H1 (cell line): ENCODE measurements around the gene CCDC178. TPM values are rescaled to one million over a fixed set of nuclear protein-coding genes. Genes with fewer than 3 reads are reported as not detected.

Experiments used
- CHD2 ChIP-seq: IDR thresholded peaks from 2 replicates; pipeline ENCODE4 v1.6.1; 2012; ENCODE audit warnings: low read length, improper control_type of control experiment
- polyA plus RNA-seq, 7 experiments: library from polyadenylated mRNA; depleted of rRNA in 3 of 7; stranded (reverse) in 5 of 7; unstranded in 2 of 7; fragments of >200 nt in 5 of 7; fragments of 200-250 nt in 2 of 7; gene quantifications; 1 replicate in 5 of 7; 2 replicates in 1 of 7; 4 replicates in 1 of 7; pipeline versions ENCODE4 v1.2.1 to v1.2.3, GENCODE V29; 2011 to 2013; ENCODE audit warnings: missing spikeins in 2 of 7, mixed read lengths in 2 of 7
- total RNA-seq: library from RNA; stranded (reverse); fragmentation: NEBNext Ultra II Directional; extraction: Animal tissue kit (Norgen Biotek cat#: 25700); gene quantifications from 2 replicates; pipeline ENCODE4 v1.2.1, GENCODE V29; 2021
- TF ChIP-seq, protein P1 (sequence below): fragments of 300-600 bp; sonication (generic); IDR thresholded peaks from 2 replicates; pipeline ENCODE4 v1.7.1; 2012; ENCODE audit warnings: low read length, moderate library complexity, mild to moderate bottlenecking, inconsistent platforms; ENCODE audit not compliant: insufficient replicate concordance

The CCDC178 gene
- total and polyA plus RNA-seq, 2 of the 8 experiments (the other 6 are each of a cell fraction or from before 2014, with no cell fraction given): not detected

GRCh38 chr18:33334781-33335180 lies 105.7 kb downstream of the CCDC178 start (continued):
- TF ChIP-seq, protein P1, sequence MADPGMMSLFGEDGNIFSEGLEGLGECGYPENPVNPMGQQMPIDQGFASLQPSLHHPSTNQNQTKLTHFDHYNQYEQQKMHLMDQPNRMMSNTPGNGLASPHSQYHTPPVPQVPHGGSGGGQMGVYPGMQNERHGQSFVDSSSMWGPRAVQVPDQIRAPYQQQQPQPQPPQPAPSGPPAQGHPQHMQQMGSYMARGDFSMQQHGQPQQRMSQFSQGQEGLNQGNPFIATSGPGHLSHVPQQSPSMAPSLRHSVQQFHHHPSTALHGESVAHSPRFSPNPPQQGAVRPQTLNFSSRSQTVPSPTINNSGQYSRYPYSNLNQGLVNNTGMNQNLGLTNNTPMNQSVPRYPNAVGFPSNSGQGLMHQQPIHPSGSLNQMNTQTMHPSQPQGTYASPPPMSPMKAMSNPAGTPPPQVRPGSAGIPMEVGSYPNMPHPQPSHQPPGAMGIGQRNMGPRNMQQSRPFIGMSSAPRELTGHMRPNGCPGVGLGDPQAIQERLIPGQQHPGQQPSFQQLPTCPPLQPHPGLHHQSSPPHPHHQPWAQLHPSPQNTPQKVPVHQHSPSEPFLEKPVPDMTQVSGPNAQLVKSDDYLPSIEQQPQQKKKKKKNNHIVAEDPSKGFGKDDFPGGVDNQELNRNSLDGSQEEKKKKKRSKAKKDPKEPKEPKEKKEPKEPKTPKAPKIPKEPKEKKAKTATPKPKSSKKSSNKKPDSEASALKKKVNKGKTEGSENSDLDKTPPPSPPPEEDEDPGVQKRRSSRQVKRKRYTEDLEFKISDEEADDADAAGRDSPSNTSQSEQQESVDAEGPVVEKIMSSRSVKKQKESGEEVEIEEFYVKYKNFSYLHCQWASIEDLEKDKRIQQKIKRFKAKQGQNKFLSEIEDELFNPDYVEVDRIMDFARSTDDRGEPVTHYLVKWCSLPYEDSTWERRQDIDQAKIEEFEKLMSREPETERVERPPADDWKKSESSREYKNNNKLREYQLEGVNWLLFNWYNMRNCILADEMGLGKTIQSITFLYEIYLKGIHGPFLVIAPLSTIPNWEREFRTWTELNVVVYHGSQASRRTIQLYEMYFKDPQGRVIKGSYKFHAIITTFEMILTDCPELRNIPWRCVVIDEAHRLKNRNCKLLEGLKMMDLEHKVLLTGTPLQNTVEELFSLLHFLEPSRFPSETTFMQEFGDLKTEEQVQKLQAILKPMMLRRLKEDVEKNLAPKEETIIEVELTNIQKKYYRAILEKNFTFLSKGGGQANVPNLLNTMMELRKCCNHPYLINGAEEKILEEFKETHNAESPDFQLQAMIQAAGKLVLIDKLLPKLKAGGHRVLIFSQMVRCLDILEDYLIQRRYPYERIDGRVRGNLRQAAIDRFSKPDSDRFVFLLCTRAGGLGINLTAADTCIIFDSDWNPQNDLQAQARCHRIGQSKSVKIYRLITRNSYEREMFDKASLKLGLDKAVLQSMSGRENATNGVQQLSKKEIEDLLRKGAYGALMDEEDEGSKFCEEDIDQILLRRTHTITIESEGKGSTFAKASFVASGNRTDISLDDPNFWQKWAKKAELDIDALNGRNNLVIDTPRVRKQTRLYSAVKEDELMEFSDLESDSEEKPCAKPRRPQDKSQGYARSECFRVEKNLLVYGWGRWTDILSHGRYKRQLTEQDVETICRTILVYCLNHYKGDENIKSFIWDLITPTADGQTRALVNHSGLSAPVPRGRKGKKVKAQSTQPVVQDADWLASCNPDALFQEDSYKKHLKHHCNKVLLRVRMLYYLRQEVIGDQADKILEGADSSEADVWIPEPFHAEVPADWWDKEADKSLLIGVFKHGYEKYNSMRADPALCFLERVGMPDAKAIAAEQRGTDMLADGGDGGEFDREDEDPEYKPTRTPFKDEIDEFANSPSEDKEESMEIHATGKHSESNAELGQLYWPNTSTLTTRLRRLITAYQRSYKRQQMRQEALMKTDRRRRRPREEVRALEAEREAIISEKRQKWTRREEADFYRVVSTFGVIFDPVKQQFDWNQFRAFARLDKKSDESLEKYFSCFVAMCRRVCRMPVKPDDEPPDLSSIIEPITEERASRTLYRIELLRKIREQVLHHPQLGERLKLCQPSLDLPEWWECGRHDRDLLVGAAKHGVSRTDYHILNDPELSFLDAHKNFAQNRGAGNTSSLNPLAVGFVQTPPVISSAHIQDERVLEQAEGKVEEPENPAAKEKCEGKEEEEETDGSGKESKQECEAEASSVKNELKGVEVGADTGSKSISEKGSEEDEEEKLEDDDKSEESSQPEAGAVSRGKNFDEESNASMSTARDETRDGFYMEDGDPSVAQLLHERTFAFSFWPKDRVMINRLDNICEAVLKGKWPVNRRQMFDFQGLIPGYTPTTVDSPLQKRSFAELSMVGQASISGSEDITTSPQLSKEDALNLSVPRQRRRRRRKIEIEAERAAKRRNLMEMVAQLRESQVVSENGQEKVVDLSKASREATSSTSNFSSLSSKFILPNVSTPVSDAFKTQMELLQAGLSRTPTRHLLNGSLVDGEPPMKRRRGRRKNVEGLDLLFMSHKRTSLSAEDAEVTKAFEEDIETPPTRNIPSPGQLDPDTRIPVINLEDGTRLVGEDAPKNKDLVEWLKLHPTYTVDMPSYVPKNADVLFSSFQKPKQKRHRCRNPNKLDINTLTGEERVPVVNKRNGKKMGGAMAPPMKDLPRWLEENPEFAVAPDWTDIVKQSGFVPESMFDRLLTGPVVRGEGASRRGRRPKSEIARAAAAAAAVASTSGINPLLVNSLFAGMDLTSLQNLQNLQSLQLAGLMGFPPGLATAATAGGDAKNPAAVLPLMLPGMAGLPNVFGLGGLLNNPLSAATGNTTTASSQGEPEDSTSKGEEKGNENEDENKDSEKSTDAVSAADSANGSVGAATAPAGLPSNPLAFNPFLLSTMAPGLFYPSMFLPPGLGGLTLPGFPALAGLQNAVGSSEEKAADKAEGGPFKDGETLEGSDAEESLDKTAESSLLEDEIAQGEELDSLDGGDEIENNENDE: no peak
- TF ChIP-seq CHD2: no peak
